GM19035 (cell line): ENCODE data around the gene KLHL2.
A peak's percentile ranks its signal among the peaks of the same experiment; 100 is the strongest.
"Not testable (repeated sequence)": the region's sequence is repeated elsewhere in the genome, so short reads cannot be mapped to it uniquely, and the experiment has no call there.

ENCODE experiments used
- ATAC-seq: cut with Tn5 transposase; IDR thresholded peaks from one replicate; pipeline ENCODE4 v1.9.1; 2021; ENCODE audit not compliant: unreplicated experiment

The KLHL2 gene

DNA sequence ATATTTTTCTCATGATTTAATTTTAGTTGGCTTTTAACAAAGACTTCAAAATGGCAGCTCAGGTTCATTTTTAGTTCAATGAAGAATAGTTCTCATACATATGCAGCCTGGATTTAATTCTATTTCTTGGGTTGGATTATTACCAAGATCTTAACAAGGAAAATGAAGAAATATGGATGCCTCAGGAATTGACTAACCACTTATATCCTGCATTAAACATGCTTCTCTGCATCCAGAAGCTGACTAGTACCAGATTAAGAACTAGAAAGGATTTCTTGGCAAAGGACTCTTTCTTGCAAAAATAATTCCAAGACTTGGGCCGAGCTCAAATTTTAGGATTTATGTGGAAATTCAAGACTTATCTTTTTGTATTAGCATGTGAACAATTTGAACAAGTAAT is 5.6 kb upstream of the KLHL2 start:
- no peak for ATAC-seq

DNA sequence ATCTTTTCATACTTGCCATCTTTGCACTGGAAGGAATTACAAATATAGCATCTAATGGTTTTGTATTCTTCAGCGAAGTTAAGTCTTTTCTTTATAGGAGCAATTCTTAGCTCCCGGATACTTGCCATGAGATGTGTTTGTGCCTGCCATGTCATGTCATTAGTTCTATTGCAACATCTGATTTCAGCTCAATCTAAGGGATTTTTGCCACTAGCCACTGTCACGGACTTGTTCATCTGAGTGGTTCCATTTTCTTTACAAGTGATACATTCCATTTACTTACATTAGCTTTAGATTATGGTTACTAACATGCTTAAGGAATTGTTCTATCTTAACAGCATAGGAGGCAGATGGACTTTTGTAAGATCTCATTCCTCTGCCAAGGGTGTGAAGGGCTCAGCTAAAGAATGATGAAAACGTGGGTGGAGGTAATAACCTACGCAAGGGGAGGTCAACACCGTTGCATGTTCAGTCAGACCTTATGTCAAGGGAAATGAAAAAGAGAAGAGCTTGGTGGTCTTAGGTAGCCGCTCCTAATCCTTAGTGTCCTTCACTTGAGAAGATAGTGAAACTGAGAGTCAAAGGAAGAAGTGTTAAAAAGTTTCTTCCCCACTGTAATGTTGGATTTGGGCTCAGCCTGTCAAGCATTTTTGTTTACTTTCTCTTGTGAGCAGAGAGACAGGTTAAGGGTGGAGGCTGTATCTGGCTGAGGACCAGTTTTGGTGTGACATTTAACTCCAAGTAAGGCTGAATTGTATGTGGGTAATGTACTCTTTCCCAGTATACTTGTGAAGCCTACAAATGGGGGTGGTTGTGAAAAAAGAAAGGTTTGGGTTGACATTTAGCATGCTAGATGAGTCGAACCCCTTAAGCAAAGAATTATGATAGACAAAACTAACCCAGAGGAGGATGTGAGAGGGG is 3.6 kb upstream of the KLHL2 start:
- ATAC-seq: no peak

DNA sequence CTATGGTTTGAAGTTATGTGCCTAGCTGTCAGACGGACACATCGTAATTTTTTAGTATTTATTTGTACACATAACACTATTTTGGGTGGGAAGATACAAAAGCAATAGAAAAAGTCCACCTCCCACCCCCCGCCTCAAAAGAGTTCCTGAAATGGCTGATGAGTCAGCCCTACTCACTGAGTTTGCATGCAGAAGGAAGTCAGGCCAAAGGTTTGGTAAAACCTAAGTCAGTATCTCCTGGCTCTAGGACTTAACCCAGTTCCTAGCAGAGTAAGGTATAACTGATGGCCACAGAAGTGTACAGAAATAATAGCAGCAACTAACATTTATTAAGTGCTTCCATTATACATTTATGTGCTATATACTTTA is 2.9 kb upstream of the KLHL2 start:
- no peak for ATAC-seq

DNA sequence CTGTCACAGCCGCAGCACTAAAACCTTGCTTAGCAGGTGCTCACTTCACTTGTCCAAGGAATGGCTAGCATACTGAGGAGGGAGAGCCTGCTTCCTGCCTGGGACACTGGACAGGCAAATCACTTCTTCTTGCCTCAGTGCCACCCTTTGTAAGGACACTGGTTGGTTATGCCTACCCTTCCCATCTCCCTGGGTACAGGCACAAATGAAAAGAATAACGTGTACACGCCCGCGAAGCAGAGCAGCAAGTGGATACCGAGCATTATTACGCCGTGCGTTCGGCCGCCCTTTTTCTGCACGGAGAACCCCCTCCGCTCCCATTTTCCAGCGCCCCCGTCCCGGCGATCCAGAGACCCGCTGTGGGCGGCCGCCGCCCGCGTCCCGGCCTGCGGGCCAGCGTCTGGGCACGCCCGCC is 338 bp upstream of the KLHL2 start:
- ATAC-seq: peak; percentile 35

DNA sequence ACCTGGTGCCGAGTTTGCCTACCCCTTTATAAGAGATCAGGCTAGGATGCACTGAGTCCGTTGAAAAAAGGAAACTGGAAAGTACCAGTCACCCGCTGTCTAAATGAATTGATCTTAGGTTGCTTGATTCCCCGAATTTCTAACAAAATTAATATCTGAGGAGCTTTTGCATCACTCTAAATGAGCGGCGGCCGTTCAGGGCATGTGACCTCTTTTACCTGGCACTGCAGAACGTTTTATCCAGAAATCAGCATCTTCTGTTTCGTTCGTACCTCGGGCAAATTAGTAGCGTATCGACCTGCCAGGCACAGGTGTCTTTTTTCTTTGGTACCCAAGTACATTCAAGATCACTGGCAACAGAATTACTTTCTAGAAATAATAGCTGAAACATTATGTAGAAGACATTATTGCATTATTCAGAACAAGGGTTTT is 876 bp downstream of the KLHL2 start:
- ATAC-seq: peak; percentile 18

DNA sequence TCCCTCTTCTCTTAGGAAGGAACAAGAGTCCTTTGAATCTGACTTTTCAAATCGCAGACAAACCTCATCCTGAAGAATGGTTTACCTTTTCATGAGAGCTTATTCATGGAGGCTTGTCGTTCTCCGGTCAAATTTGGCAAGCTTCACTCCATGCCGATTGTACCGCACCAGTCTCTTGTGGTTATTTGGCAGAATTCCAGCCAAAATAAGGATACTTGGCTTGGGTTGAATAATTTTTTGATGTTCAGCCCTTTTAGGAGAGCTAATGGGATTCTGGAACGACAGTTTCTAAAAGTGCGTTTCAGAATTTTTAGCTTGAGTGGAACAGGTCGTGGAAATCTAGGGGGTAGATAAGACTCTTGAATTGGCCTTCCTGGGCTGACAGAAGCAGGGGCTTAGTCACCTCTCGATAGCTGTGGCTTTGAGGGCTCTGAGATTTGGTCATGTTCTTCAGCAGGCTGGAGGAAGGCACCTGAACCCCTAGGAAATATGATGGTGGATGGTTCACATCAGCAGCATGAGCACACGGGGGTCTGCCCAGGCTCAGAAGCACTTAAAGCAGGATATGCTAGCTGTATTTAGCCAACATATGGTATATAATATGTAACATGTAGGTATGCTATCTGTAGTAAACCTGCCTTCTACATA is 1.5 kb downstream of the KLHL2 start:
- ATAC-seq: no peak

DNA sequence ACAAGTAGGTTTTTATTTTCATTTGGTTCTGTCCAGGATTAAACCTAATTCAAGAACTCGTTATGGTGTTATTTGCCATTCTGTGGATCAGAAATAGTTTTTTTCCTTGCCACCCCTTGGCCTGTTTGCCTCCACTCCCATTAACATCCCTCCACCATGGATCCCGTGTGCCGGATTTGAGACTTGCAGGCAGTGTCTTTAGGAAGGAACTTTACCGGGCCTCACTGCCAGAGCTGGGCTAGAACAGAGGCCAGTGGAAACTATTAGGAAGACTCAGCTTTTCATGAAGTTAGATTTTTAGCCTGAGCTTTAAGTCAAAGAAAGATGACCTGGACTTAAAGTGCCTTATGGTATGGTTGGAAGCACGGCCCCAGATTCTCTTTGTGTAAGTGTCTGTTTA is 2.4 kb downstream of the KLHL2 start:
- ATAC-seq: no peak

DNA sequence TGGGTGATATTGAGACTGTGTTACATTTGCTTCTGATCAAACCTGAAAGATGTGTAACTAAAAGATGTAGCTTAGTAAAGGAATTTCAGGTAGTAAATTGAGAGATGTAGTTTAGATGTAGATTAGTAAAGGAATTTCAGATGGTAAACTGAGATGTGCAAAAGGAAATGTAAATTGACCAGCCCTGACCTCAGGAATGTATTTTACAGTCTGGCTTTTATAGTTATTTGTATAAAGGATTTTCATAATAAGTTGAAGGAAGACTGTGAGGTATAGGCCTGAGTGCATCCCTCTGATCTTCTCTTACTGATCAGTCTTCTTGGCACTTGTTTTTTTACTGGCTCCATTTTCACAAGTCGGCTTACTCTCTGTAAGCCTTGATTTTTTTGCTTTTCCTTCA is 3.2 kb downstream of the KLHL2 start:
- no peak for ATAC-seq

DNA sequence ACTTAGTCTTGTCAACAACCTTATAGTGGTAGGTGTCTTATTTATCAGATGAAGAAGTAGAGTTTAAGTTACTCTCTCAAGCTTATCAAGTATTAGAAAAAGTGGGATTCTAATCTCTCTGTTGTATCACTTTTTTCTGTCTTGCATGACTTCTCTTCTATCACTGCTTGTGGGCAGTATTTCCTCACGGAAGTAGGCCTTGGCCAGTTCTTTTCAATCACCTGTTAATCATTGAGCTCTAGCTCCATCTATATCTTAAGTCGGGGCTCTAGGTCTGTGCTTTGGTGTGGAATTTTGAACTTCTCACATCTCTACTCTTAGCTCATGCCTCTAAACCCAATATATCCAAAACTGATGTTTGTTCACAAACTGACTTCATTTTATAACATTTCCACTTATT is 5.3 kb downstream of the KLHL2 start:
- ATAC-seq: not testable (repeated sequence)

DNA sequence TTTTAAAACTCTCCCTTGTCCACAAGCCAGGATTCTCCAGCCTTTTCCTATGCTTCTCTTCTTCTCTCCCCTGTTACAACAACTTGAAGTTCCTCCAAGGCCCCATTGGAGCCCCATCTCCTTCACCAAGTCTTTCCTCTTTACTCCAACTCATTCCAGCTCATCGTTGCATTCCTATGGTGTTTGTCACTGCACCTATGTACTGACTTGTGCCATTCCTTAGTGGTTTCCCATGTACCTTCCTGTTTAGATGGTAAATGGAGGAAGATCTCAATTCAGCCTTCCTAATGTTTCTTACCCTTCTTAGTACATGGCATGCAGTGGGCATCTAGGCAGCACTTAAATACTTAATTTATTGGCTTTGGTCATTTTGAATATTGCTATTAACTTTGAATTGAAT is 6.0 kb downstream of the KLHL2 start:
- ATAC-seq: not testable (repeated sequence)

DNA sequence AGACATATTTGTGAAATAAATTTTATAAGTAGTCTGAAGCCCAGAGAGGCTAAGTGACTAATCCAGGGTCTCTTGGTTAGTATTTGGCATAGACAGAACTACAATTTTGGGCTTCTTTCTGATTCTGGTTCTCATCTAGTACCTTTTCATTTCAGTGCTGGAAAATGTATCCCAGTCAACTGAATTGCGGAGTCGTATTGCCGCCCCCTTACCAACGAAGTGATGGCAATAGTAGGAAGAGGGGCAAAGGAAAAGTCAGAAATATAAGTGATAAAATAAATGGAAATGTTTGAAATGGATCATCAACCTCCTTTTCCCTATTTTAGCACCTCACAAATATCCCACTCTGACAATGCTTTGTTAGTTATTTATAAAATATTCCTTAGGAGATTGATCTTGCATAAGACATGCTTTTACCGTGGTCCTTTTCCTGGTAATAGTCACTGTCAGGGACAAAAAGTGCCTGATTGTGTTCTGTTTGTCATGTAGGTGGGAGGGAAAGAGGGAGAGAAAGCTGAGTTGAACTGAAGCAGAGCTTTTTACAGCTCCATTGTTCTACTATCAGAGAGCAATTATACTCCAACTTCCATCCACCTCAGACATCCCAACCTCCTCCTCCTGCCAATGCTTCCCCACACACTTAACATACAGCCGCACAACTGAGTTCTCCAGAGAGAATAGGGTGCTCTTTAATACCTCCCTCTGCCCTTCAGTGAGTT is 6.8 kb downstream of the KLHL2 start:
- not testable (repeated sequence) for ATAC-seq

DNA sequence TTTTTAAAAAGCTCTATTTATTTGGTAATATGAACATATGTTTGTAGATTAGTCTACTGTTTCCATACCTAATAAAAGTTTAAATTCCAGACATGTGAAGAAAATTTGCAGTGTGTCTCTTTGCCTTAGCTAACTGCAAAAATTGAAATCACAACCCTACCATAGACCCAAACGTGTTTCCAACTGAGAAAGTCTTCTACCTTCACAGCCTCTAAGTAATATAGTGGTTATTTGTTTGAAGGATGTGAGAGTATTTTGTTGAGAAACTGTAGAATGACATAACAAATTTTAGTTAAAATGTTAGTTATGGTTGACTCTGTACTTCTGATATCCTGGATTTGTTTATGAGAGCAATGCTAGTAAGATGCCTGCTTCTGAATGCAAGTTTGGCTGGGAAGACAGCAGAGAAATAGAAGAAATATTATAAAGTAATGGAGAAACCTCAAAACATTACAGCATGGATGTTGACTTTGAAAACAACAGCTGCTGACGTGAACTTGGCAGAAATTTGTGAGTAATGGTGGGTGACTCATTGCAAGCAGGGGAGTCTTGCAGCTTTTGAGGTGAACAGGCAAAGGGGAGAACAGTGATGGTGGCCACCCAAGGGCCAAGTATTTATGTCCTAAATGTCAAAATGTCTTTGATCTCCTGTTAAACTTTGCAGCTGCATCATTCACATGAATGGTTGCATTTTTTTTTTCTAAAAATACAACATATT is 7.8 kb downstream of the KLHL2 start:
- ATAC-seq: peak; percentile 62

DNA sequence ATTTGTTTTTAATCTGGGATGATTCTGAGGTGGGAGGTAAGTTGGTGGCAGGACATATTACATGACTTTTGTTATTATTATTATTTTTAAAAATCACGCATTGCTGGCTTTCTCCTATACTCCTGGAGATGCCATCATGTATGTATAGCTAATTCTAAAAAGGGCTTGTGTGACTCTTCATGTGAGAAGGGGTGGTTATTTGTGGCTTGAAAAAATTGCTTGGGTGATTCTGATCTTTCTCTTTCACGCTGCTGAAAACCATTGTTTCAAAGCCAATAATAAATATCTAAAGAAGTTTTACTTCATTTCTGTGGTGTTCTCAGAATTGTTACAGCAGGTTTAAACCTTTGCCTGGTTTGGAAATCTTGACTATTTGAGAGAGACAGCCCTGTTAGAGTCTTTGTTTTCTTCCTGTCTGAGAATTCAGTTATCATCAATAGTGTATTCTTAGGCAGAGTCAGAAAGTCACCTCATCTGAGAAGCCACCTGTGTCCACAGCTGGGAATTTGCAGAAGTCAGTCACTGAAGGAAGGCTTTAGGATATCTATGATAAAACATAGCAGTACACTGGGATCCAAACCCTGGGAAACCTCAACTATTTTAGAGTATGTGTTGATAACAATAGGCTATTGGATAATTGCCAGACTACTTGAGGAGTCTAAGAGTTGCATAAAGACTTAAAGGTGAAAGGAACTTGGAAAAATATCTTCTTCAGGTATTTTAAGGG is 8.6 kb downstream of the KLHL2 start:
- ATAC-seq: peak; percentile 70

DNA sequence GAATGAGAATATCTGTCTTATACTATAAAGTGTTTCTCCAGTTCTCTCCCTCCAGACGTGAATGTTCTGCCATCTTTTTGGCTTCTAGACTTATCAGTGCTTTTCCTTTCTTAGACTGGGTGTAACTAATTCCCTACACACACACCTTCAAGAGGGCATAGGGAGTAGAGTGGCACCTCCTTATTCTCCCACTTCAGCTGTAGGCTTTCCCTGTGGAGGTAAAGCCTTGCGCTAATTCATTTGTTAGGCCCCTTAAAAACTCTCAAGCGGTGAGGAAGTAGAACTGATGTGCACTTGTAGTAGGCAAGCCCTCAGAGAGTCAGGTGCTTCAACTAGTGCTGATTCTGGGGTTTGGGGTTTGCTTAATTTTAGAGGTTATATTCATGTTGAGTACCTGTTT is 10.0 kb downstream of the KLHL2 start:
- no peak for ATAC-seq

DNA sequence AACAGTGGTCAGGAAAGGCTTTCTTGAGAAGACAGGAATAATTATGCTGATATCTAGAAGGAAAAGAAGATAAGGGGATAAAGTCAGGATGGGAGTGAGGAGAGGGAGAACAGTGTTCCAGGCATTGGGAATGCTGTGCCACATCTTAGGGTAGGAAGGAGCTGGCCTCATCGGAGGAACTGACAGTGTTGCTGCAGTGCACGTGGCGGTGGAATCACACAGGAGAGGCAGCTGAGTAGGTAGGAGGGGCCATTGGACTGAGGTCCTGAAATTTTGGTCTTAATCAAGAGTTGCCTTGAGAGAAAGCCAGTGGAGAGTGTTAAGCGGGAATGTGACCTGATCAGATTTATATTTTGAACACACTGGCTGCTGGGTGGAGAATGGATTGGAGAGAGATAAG is 13.9 kb downstream of the KLHL2 start:
- not testable (repeated sequence) for ATAC-seq

DNA sequence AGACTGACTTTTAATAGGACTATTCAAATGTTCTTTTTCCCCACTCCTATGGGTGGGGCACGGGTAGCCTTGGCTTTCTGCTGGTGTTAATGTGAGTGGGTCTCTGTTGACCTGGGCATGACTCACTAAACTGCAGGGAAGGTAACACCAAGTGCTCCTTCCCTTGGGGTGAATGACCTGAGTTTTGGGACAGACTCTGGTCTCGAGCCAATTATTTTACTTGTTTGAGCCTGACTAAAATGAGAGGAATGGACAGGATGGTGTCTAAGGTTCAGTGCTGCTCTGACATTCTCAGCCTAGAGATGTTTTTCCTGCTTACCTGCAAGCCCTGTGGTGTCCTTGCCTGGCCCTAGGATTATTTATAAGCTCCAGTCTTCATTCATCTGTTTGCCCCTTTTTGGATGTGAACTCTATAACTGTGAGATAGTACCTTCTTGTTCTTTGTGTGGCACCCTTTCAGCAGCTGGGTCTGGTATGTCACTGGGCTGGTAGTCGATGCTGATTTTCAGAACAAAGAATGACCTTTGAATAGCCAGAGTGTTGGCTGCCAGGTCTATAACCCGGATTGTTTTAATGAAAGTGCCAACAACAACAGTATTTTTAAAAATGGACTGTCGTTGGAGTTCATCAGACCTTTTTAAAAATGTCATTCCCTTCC is 14.8 kb downstream of the KLHL2 start:
- ATAC-seq: not testable (repeated sequence)

DNA sequence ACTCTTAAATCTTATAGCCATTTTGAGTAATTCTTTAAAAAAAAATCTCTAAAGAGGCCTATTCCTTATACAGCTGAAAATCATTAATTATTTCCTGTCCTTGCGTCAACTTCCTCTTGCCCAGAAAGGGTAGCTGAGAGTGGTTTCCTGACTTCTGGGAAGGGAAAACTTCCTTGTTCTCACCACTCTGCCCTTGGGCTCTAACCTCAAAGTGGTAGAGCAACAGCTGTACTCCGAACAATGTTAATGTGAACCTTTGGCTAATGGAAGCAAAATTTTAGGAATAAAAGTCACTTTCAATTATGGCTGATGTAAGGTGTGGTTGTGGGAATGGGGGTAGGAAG is 15.3 kb downstream of the KLHL2 start:
- no peak for ATAC-seq

DNA sequence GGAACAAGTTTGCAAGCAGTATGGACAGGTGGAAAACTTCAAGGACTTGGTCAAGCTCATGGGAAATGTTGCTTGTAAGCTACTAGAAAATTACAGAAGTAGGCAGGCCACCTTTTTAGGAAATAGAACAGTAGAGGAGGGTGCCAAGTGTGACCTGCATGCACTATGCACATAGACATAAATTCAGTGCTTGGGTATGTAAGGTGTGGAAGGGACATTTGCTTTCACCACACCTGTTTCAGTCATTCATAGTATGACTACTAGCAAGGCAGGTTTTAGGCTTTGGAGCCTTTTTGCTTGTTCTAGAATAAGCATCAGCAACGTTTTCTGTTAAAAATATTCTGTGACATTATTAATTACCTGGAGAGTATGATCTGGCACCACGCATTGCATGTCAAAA is 20.0 kb downstream of the KLHL2 start:
- not testable (repeated sequence) for ATAC-seq

DNA sequence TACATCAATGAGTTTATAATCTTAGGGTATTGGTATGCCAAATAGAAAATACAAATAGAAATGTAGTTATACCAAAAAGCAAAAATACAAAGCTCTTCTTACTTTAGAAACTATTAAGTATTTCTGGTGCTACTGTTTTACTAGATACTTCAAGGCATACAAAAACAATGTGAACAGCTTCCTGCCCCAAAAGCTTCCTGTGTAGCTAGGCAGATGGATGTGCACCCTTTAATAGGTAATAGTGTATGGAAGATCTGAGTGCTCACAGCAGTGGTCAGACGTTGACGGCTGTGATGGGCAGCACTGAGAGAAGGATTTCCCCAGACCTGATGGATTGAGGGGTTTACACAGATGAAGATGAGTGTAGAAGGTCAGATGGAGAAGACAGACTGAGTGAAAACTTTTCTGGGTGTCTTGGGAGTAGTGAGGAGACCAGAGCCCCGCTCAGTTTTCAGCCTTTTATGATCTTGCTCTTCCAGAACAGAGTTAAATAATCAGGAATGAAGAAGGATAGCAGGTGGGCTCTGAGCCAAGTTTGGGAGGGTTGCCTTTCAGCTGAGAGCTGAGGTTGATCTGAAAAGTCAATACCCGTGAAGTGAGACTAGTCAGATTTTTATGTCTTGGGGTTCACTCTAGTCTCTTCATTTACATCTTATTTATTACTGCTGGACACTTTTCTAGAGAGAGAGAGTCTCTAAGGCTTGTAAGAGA is 22.3 kb downstream of the KLHL2 start:
- not testable (repeated sequence) for ATAC-seq
